ENCODE results near the gene KLHL25.

- TF ChIP-seq CTCF (IDR thresholded peaks at IDR 0.05; ENCODE audit: poor library complexity) (no peak), EZH2 (IDR thresholded peaks at IDR 0.05; ENCODE audit: borderline replicate concordance) (no peak), EZH2phosphoT487 (IDR thresholded peaks at IDR 0.05; ENCODE audit: low read depth, severe bottlenecking, unreplicated experiment) (no peak)
These were observed 43.2 kb upstream of the KLHL25 start for GRCh38 chr15:85837881-85838280.

Data from hepatocyte (in vitro differentiated cells).